Type B pancreatic cell (in vitro differentiated cells): ENCODE measurements around the gene PRR15L. TPM values are rescaled to one million over a fixed set of nuclear protein-coding genes. Genes with fewer than 3 reads are reported as not detected.

ENCODE experiments used
- DNase-seq: peaks from one replicate; pipeline ENCODE4 v3.0.0; 2021; ENCODE audit warnings: mixed read lengths; ENCODE audit not compliant: unreplicated experiment; ENCODE audit errors: extremely low spot score
- H3K27ac Mint-ChIP-seq: 2 replicates; pipeline ENCODE4 v1.8.0; 2021; ENCODE audit warnings: mild to moderate bottlenecking, mixed read lengths
- H3K27me3 Mint-ChIP-seq: 2 replicates; pipeline ENCODE4 v1.8.0; 2021; ENCODE audit warnings: mixed read lengths
- H3K36me3 Mint-ChIP-seq: 2 replicates; pipeline ENCODE4 v1.8.0; 2021; ENCODE audit warnings: mixed read lengths
- H3K4me1 Mint-ChIP-seq: one replicate; pipeline ENCODE4 v1.8.0; 2021; ENCODE audit warnings: mixed read lengths; ENCODE audit not compliant: unreplicated experiment
- H3K4me3 Mint-ChIP-seq: 2 replicates; pipeline ENCODE4 v1.8.0; 2021; ENCODE audit warnings: mild to moderate bottlenecking, mixed read lengths
- H3K9me3 Mint-ChIP-seq: 2 replicates; pipeline ENCODE4 v1.8.0; 2021; ENCODE audit warnings: mixed read lengths
- total RNA-seq: library from RNA; stranded (reverse); gene quantifications from 2 replicates; pipeline ENCODE4 v1.2.1, GENCODE V29; 2021; ENCODE audit warnings: low replicate concordance
- TF ChIP-seq, protein P1 (sequence below): fragments of 200-600 bp; sonication (generic); conservative IDR thresholded peaks from 2 replicates; pipeline ENCODE4 v1.5.0; 2021; ENCODE audit warnings: antibody characterized with exemption, mild to moderate bottlenecking

Gene PRR15L
- total RNA-seq, 1 donor from 2014 or later: 20.0 TPM

DNA sequence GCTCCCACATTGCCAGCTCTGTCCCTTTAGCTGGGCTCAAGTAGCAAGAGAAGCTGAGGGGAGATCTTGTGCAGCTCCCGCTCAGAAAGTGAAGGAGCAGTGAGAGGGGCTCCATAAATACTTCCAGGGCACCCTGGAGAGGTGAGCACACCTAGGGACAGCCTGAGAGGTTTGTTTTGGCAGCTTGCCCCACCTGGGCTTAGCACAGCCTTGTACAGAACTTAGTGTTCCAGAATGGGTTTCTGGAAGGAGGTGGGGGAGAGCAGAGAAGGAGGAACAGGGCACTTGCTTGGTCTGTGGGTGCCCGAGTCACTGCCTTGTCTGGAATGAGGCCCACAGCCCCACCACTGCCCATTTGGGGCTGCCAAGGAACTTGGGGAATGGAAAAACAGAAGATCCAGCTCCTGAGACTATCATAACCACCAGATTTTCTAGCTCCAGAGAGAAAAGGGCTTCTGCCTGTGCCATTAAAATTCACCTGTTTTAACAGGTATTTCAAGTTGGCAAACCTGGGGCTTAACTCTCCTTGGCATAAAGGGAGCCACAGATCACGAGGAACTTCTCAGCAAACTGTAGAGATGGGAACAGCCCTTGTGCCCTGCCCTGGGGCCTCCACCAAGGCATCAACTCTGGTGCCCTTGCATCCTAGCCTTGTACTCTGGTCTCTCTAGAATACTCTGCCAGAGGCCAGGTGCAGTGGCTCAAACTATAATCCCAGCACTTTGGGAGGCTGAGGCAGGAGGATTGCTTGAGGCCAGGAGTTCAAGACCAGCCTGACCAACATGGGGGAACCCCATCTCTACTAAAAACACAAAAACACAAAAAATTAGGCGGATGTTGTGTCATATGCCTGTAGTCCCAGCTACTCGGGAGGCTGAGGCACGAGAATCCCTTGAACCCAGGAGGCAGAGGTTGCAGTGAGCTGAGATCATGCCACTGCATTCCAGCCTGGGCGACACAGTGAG, 1.9 kb downstream of the PRR15L start:
- Mint-ChIP-seq H3K4me3 (peak overlapping the region; percentile 91), H3K36me3 (no peaks in the 10 kb centered on the region), H3K4me1 (peaks cover 24% of the 10 kb centered on the region), H3K27ac (peak overlapping the region; percentile 71), H3K9me3 (no peaks in the 10 kb centered on the region), H3K27me3 (peaks cover 11% of the 10 kb centered on the region)
- no peak for DNase-seq
- TF ChIP-seq, protein P1, sequence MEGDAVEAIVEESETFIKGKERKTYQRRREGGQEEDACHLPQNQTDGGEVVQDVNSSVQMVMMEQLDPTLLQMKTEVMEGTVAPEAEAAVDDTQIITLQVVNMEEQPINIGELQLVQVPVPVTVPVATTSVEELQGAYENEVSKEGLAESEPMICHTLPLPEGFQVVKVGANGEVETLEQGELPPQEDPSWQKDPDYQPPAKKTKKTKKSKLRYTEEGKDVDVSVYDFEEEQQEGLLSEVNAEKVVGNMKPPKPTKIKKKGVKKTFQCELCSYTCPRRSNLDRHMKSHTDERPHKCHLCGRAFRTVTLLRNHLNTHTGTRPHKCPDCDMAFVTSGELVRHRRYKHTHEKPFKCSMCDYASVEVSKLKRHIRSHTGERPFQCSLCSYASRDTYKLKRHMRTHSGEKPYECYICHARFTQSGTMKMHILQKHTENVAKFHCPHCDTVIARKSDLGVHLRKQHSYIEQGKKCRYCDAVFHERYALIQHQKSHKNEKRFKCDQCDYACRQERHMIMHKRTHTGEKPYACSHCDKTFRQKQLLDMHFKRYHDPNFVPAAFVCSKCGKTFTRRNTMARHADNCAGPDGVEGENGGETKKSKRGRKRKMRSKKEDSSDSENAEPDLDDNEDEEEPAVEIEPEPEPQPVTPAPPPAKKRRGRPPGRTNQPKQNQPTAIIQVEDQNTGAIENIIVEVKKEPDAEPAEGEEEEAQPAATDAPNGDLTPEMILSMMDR: no peak

DNA sequence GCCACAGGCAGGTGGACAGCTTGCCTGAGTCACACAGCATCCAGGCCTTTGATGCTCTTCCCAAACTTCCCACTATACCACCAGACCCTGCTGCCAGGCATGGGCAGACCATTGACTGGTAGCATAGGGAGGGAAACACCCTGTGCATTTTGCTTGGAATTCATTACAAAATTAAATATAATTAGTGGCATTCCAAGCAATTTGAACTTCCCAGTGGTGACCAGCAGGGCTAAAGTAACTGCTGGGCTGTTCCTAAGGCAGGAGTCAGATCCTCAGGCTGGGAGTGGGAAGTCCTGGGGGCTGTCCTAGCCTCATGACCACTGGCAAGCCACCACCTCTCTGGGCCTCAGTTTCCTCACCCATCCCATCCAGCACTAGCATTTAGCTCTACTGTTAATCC, 3.8 kb downstream of the PRR15L start:
- TF ChIP-seq, protein P1: no peak
- Mint-ChIP-seq H3K4me1 (peaks cover 18% of the 10 kb centered on the region), H3K36me3 (no peaks in the 10 kb centered on the region), H3K9me3 (no peaks in the 10 kb centered on the region), H3K27ac (peak overlapping the region; percentile 53), H3K4me3 (peak overlapping the region; percentile 79), H3K27me3 (peaks cover 1% of the 10 kb centered on the region)
- DNase-seq: no peak

DNA sequence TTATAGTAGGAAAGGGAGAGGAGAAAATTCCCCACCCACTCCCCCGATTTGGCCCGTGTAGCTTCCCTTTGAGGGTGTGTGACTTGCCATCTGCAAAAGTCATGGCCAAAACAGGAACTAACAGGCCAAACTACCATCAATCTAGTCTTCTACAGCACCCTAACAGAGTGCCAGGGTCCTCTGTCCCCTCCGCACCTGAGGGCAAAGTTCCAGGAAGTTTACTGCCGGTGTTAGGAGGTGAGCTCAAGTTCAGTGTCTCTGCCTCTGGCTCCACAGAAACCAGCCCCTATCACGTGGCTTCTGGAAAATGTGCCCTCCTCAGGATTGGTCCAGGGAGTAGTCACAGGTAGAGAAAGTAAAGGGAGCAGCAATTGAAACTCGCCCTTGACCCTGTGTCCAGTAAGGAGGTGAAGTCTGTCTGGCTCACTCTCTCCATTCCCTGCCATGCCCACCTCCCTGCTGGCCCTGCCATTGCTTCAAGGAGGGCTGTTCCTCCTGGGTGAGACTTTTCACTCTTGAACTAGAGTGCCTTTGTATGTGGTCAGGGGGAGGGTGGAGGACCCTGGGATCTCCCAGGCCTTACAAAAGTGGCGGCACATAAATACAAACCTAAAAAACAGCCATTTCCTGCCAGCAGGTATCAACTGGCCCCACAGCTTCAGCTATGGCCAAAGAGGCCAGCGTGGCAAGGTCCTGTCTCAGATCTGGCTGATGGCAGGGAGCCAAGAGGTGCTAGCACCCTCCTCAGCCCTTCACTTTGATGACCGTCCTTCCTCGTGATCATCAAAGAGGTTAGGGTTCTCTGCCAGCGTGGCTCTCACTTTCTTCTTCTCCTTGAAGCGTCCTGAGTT, 5.3 kb downstream of the PRR15L start:
- Mint-ChIP-seq H3K36me3 (no peaks in the 10 kb centered on the region), H3K4me1 (peaks cover 11% of the 10 kb centered on the region), H3K27me3 (no peaks in the 10 kb centered on the region), H3K9me3 (no peaks in the 10 kb centered on the region), H3K4me3 (peak overlapping the region; percentile 22), H3K27ac (peak overlapping the region; percentile 64)
- no peak for DNase-seq
- TF ChIP-seq, protein P1: no peak

DNA sequence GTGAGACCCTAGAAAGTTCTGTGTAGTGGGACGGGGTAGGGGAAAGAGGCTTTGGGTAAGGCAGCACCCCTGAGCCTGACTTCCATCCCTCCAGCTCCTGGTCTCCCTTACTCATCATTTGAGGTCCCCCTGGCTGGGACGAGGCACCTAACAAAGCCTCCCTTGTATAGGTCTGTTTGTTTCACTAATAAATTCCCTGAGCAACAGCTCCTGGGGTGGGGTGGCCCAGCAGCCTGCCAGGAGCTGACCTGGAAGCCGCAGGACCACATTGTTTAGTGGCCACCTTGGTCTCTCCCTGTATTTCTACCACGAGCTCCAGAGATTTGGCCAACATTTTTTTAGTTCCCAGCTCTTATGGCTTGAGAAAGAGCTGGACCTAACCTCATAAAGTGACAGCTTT, 7.2 kb downstream of the PRR15L start:
- no peaks in the 10 kb centered on the region for H3K36me3 Mint-ChIP-seq
- no peak overlapping the region for H3K27ac Mint-ChIP-seq
- H3K9me3 Mint-ChIP-seq: no peaks in the 10 kb centered on the region
- H3K4me3 Mint-ChIP-seq: no peak overlapping the region
- DNase-seq: no peak
- TF ChIP-seq, protein P1: no peak
- H3K4me1 Mint-ChIP-seq: peaks cover 10% of the 10 kb centered on the region
- no peaks in the 10 kb centered on the region for H3K27me3 Mint-ChIP-seq

DNA sequence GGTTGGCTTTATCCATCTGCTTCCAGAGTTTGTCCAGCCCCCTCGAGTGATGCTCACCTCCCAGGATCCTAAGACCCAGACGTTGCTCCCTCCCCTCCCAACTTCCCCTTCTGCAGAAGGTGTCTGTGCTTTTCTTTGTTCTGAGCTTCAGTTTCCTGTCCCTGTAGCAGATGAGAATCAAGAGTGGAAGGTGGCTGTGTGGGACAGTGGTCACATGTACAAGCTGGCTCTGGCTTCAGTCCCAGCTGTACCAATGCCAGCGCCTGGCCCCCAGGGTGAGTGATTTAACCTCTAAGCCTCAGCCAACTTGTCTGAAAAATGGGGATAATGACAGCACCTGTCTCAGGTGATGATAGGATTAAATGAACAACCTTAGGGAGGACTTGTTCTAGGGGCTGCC, 7.7 kb downstream of the PRR15L start:
- H3K27me3 Mint-ChIP-seq: no peaks in the 10 kb centered on the region
- peaks cover 10% of the 10 kb centered on the region for H3K4me1 Mint-ChIP-seq
- H3K27ac Mint-ChIP-seq: no peak overlapping the region
- no peak for DNase-seq
- H3K9me3 Mint-ChIP-seq: no peaks in the 10 kb centered on the region
- no peaks in the 10 kb centered on the region for H3K36me3 Mint-ChIP-seq
- no peak overlapping the region for H3K4me3 Mint-ChIP-seq
- TF ChIP-seq, protein P1: no peak
